ENCODE measurements around the gene CORO1C.

- TF ChIP-seq GATA2 (IDR thresholded peaks at IDR 0.05; ENCODE audit: low read depth, low read length) (no peak), GATA3 (IDR thresholded peaks at IDR 0.05; ENCODE audit: low read depth, low read length) (no peak)
Measured at GRCh38 chr12:108596854-108597558, 134.3 kb downstream of the CORO1C start.

Measured in SH-SY5Y (cell line).